GM12878 (cell line): ENCODE measurements around the gene TMEM255A. TPM values are rescaled to one million over a fixed set of nuclear protein-coding genes. Genes with fewer than 3 reads are reported as not detected.
A peak's percentile ranks its signal among the peaks of the same experiment; 100 is the strongest.

Source experiments
- DPF2 ChIP-seq: fragments of 450-650 bp; IDR thresholded peaks from 2 replicates; pipeline ENCODE4 v1.6.1; 2017; ENCODE audit warnings: mild to moderate bottlenecking
- ETV6 ChIP-seq, 2 experiments: fragments of 450-650 bp in 1 of 2; IDR thresholded peaks in 1 of 2; conservative IDR thresholded peaks in 1 of 2; 2 replicates each; pipeline ENCODE4 v1.6.1; 2014; ENCODE audit warnings: antibody characterized with exemption in 1 of 2, borderline replicate concordance in 1 of 2, low read depth in 1 of 2, mild to moderate bottlenecking in 1 of 2, moderate library complexity in 1 of 2
- GABPA ChIP-seq: IDR thresholded peaks from 2 replicates; pipeline ENCODE4 v1.6.1; 2014; ENCODE audit warnings: antibody characterized with exemption, low read depth, mild to moderate bottlenecking, inconsistent platforms
- KLF5 ChIP-seq: fragments of 450-650 bp; IDR thresholded peaks from 2 replicates; pipeline ENCODE4 v1.6.1; 2014; ENCODE audit warnings: mild to moderate bottlenecking; ENCODE audit not compliant: partially characterized antibody
- MEF2A ChIP-seq: IDR thresholded peaks from 2 replicates; pipeline ENCODE4 v1.6.1; 2011; ENCODE audit warnings: low read depth, mild to moderate bottlenecking, low read length, moderate library complexity; ENCODE audit not compliant: insufficient read depth
- MEF2B ChIP-seq: fragments of 450-650 bp; IDR thresholded peaks from 2 replicates; pipeline ENCODE4 v1.6.1; 2018; ENCODE audit warnings: mild to moderate bottlenecking, moderate library complexity; ENCODE audit not compliant: partially characterized antibody, poor library complexity, severe bottlenecking
- NR2F1 ChIP-seq: fragments of 450-650 bp; conservative IDR thresholded peaks from 2 replicates; pipeline ENCODE4 v1.6.1; 2017; ENCODE audit warnings: mild to moderate bottlenecking
- PAX5 ChIP-seq: IDR thresholded peaks from 2 replicates; pipeline ENCODE4 v1.6.1; 2011; ENCODE audit warnings: low read depth, low read length, borderline replicate concordance
- PAX8 ChIP-seq: fragments of 450-650 bp; IDR thresholded peaks from 2 replicates; pipeline ENCODE4 v1.6.1; 2017; ENCODE audit warnings: mild to moderate bottlenecking, moderate library complexity
- POLR2AphosphoS2 ChIP-seq: IDR thresholded peaks from 2 replicates; pipeline ENCODE4 v1.6.1; 2011; ENCODE audit warnings: low read depth, mild to moderate bottlenecking, low read length, improper control_type of control experiment, moderate library complexity
- RAD51 ChIP-seq: fragments of 450-650 bp; IDR thresholded peaks from 2 replicates; pipeline ENCODE4 v1.6.1; 2016; ENCODE audit warnings: moderate library complexity, mild to moderate bottlenecking, inconsistent platforms
- RB1 ChIP-seq: fragments of 450-650 bp; formaldehyde crosslinking; IDR thresholded peaks from 2 replicates; pipeline ENCODE4 v1.6.1; 2017; ENCODE audit warnings: mild to moderate bottlenecking, borderline replicate concordance
- RBBP5 ChIP-seq: fragments of 200-600 bp; sonication (generic); conservative IDR thresholded peaks from 2 replicates; pipeline ENCODE4 v1.6.1; 2016
- TARDBP ChIP-seq: IDR thresholded peaks from 2 replicates; pipeline ENCODE4 v1.6.1; 2016; ENCODE audit warnings: borderline replicate concordance
- ZNF384 ChIP-seq: IDR thresholded peaks from 2 replicates; pipeline ENCODE4 v1.6.1; 2012; ENCODE audit warnings: low read depth, mild to moderate bottlenecking, low read length, improper control_type of control experiment, borderline replicate concordance
- ZNF622 ChIP-seq: fragments of 450-650 bp; IDR thresholded peaks from 2 replicates; pipeline ENCODE4 v1.6.1; 2017; ENCODE audit warnings: mild to moderate bottlenecking, inconsistent platforms
- polyA plus RNA-seq, 11 experiments: library from polyadenylated mRNA; depleted of rRNA in 4 of 11; unstranded in 6 of 11; stranded (reverse) in 5 of 11; fragments of >200 nt; fragmentation: Nextera tagmentation in 4 of 11; fragmentation: Illumina TruSeq in 1 of 11; extraction: Ambion mirVana in 4 of 11; extraction: Trizol in 1 of 11; gene quantifications; 1 replicate in 1 of 11; 2 replicates in 10 of 11; pipeline versions ENCODE4 v1.2.1 to v1.2.3, GENCODE V29; 2011 to 2016; ENCODE audit warnings: inconsistent platforms in 2 of 11, missing spikeins in 2 of 11, low read depth in 1 of 11
- total RNA-seq, 4 experiments: library from RNA; depleted of rRNA in 3 of 4; stranded (reverse); fragments of >200 nt in 3 of 4; fragmentation: Illumina TruSeq in 1 of 4; extraction: Trizol in 1 of 4; gene quantifications; 2 replicates each; pipeline versions ENCODE4 v1.2.1 to v1.2.3, GENCODE V29; 2013 to 2021
- TF ChIP-seq, protein P1 (sequence below): IDR thresholded peaks from 2 replicates; pipeline ENCODE4 v1.6.1; 2012; ENCODE audit warnings: improper control_type of control experiment, low read depth, low read length; ENCODE audit not compliant: insufficient replicate concordance
- TF ChIP-seq, protein P2 (sequence below): fragments of 450-650 bp; IDR thresholded peaks from 2 replicates; pipeline ENCODE4 v1.6.1; 2014; ENCODE audit warnings: mild to moderate bottlenecking
- TF ChIP-seq, protein P3 (sequence below): fragments of 450-650 bp; IDR thresholded peaks from 2 replicates; pipeline ENCODE4 v1.6.1; 2017; ENCODE audit warnings: borderline replicate concordance
- TF ChIP-seq, protein P4 (sequence below): fragments of 450-650 bp; formaldehyde crosslinking; IDR thresholded peaks from 2 replicates; pipeline ENCODE4 v1.5.0; 2022; ENCODE audit warnings: mild to moderate bottlenecking, missing genetic modification characterization

TMEM255A gene
- total and polyA plus RNA-seq, 10 of the 15 experiments (the other 5 are each of a cell fraction or from before 2014, with no cell fraction given): 0.90 to 5.4 (median 1.3) TPM

DNA sequence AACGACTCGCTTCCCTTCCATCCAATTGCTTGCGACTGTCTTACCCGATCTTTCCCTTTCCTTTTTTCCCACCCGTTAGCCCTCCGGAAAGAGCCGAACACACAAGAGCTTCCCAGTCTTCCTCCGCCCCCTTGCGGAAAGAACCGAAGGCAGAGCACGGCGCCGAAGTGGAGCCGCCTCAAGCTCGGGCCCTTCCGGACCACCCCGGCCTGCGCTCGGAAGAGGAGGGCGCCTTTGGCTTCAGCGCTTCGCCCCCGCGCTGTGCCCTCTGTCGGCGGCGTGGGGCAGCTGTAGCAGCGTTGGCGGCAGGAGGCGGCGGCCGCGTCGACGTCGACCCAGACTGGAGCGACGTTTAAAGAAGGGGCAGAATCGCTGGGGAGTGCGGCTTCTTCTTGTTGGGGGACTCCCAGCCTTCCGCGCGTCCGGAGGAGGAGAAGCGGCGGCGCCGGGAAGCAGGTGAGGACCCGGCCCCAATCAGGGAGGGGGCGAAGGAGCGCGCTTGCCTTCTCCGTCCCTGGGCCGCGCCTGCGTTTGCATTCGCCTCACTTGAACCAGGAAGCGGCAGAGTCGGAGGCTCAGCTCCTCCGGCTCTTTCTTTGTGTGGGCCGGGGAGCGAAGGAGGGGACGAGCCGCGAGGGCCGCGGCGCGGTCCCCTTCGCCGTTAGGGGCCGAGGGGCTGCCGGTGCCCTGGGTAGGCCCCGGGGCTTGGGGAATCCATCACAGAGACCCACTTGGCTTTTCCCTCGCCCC, 60.6 kb downstream of the TMEM255A start, which contains the start of gene ZBTB33 (continued):
- TF ChIP-seq, protein P1, sequence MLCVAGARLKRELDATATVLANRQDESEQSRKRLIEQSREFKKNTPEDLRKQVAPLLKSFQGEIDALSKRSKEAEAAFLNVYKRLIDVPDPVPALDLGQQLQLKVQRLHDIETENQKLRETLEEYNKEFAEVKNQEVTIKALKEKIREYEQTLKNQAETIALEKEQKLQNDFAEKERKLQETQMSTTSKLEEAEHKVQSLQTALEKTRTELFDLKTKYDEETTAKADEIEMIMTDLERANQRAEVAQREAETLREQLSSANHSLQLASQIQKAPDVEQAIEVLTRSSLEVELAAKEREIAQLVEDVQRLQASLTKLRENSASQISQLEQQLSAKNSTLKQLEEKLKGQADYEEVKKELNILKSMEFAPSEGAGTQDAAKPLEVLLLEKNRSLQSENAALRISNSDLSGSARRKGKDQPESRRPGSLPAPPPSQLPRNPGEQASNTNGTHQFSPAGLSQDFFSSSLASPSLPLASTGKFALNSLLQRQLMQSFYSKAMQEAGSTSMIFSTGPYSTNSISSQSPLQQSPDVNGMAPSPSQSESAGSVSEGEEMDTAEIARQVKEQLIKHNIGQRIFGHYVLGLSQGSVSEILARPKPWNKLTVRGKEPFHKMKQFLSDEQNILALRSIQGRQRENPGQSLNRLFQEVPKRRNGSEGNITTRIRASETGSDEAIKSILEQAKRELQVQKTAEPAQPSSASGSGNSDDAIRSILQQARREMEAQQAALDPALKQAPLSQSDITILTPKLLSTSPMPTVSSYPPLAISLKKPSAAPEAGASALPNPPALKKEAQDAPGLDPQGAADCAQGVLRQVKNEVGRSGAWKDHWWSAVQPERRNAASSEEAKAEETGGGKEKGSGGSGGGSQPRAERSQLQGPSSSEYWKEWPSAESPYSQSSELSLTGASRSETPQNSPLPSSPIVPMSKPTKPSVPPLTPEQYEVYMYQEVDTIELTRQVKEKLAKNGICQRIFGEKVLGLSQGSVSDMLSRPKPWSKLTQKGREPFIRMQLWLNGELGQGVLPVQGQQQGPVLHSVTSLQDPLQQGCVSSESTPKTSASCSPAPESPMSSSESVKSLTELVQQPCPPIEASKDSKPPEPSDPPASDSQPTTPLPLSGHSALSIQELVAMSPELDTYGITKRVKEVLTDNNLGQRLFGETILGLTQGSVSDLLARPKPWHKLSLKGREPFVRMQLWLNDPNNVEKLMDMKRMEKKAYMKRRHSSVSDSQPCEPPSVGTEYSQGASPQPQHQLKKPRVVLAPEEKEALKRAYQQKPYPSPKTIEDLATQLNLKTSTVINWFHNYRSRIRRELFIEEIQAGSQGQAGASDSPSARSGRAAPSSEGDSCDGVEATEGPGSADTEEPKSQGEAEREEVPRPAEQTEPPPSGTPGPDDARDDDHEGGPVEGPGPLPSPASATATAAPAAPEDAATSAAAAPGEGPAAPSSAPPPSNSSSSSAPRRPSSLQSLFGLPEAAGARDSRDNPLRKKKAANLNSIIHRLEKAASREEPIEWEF: no peak
- TF ChIP-seq ZNF622 (no peak), PAX8 (no peak), NR2F1 (no peak), KLF5 (no peak), RAD51 (no peak), MEF2B (no peak), MEF2A (no peak), ETV6 (conservative IDR thresholded peaks at IDR 0.05 in 1 of 2, IDR thresholded peaks at IDR 0.05 in 1 of 2; ENCODE audit: borderline replicate concordance in 1 of 2, low read depth in 1 of 2) (no peak), TARDBP (no peak), RBBP5 (no peak), GABPA (no peak), RB1 (no peak; the same call in 1 of the 2 replicates), POLR2AphosphoS2 (no peak), PAX5 (no peak), DPF2 (peak; percentile 36; the same call in 1 of the 2 replicates), ZNF384 (no peak)
- TF ChIP-seq, protein P2, sequence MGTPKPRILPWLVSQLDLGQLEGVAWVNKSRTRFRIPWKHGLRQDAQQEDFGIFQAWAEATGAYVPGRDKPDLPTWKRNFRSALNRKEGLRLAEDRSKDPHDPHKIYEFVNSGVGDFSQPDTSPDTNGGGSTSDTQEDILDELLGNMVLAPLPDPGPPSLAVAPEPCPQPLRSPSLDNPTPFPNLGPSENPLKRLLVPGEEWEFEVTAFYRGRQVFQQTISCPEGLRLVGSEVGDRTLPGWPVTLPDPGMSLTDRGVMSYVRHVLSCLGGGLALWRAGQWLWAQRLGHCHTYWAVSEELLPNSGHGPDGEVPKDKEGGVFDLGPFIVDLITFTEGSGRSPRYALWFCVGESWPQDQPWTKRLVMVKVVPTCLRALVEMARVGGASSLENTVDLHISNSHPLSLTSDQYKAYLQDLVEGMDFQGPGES: no peak
- TF ChIP-seq, protein P3, sequence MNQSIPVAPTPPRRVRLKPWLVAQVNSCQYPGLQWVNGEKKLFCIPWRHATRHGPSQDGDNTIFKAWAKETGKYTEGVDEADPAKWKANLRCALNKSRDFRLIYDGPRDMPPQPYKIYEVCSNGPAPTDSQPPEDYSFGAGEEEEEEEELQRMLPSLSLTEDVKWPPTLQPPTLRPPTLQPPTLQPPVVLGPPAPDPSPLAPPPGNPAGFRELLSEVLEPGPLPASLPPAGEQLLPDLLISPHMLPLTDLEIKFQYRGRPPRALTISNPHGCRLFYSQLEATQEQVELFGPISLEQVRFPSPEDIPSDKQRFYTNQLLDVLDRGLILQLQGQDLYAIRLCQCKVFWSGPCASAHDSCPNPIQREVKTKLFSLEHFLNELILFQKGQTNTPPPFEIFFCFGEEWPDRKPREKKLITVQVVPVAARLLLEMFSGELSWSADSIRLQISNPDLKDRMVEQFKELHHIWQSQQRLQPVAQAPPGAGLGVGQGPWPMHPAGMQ: no peak
- TF ChIP-seq, protein P4, sequence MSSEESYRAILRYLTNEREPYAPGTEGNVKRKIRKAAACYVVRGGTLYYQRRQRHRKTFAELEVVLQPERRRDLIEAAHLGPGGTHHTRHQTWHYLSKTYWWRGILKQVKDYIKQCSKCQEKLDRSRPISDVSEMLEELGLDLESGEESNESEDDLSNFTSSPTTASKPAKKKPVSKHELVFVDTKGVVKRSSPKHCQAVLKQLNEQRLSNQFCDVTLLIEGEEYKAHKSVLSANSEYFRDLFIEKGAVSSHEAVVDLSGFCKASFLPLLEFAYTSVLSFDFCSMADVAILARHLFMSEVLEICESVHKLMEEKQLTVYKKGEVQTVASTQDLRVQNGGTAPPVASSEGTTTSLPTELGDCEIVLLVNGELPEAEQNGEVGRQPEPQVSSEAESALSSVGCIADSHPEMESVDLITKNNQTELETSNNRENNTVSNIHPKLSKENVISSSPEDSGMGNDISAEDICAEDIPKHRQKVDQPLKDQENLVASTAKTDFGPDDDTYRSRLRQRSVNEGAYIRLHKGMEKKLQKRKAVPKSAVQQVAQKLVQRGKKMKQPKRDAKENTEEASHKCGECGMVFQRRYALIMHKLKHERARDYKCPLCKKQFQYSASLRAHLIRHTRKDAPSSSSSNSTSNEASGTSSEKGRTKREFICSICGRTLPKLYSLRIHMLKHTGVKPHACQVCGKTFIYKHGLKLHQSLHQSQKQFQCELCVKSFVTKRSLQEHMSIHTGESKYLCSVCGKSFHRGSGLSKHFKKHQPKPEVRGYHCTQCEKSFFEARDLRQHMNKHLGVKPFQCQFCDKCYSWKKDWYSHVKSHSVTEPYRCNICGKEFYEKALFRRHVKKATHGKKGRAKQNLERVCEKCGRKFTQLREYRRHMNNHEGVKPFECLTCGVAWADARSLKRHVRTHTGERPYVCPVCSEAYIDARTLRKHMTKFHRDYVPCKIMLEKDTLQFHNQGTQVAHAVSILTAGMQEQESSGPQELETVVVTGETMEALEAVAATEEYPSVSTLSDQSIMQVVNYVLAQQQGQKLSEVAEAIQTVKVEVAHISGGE: no peak
